ENCODE measurements around the gene SMYD1.
"Not testable (repeated sequence)": the region's sequence is repeated elsewhere in the genome, so short reads cannot be mapped to it uniquely, and the experiment has no call there.

Gene SMYD1

GRCh38 chr2:88067598-88067997 is at the start of gene SMYD1:
Gene SMYD1, plus strand, starts transcription at chr2:88067825. Its CDS starts 40 bp downstream, at chr2:88067865.
- no peak for DNase-seq

- not testable (repeated sequence) for DNase-seq
Measured at GRCh38 chr2:88018077-88018805, 49.4 kb upstream of the SMYD1 start.

GRCh38 chr2:88018909-88019308 is 48.7 kb upstream of the SMYD1 start:
- DNase-seq = no peak

DNA sequence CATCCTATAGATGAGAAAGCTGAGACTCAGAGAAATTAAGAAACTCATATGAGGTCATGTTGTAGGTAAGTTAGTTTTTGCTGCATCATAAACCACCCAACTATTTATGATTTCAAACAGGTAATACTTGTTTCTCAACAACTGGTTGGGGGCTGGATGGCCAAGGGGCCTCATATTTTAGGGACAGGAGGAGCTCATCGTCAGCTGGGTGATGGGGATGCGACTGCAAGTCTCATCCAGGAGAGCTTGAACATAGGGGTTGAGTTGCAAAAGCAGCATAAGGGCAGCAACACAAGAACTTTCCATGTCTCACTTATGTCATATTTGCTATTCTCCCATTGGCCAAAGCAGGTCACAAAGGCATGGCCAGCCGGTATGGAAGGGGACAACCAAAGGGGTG is 47.6 kb upstream of the SMYD1 start:
- DNase-seq = no peak

GRCh38 chr2:88022669-88022921 is 45.0 kb upstream of the SMYD1 start:
- no peak for DNase-seq

DNA sequence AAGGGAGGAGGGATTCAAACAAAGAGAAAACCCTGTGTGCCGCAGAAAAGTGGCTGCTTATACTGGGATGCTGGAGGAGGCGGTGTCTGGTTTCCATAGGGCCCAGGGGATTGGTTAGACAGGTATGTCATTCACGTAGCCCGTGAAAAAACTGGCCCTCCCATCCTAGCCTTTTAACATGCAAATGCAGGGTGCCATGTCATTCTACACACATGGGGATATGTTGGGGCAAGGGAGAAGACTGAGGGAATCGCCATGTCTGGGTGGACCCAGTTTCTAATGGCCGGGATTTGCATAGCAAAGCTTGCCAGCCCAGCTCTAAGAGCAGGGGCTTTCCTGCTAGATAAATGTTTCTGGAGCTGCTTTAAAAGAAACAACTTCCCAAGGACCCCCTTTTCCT is 43.1 kb upstream of the SMYD1 start:
- no peak for DNase-seq

GRCh38 chr2:88027697-88028389 is 39.8 kb upstream of the SMYD1 start:
- no peak for DNase-seq

GRCh38 chr2:88028931-88029330 is 38.7 kb upstream of the SMYD1 start:
- no peak for DNase-seq

DNA sequence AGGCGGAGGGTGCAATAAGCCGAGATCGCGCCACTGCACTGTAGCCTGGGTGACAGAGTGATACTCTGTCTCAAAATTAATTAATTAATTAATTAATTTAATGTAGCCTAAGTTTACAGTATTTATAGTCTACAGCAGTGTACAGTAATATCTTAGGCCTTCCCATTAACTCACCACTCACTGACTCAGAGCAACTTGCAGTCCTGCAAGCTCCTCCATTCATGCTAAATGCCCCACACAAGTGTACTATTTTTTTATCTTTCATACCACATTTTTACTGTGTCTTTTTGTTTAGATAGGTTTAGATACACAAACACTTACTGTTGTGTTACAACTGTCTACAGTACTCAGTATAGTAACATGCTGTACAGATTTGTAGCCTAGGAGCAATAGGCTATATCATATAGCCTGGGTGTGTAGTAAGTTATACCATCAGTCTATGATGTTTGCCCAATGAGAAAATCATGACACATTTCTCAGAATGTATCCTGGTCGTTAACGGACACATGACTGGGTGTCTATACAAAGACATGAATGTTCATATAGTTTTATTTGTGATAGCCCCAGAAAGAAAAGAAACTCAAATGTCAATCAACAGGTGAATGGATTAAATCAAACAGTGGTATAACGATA is 35.4 kb upstream of the SMYD1 start:
- DNase-seq = no peak

GRCh38 chr2:88036182-88036581 is 31.4 kb upstream of the SMYD1 start:
- DNase-seq = no peak

- no peak for DNase-seq
Measured at GRCh38 chr2:88036606-88037005, 31.0 kb upstream of the SMYD1 start.

GRCh38 chr2:88038263-88039105 is 29.1 kb upstream of the SMYD1 start:
- DNase-seq = no peak

GRCh38 chr2:88042476-88042875 is 25.1 kb upstream of the SMYD1 start:
- DNase-seq = no peak

DNA sequence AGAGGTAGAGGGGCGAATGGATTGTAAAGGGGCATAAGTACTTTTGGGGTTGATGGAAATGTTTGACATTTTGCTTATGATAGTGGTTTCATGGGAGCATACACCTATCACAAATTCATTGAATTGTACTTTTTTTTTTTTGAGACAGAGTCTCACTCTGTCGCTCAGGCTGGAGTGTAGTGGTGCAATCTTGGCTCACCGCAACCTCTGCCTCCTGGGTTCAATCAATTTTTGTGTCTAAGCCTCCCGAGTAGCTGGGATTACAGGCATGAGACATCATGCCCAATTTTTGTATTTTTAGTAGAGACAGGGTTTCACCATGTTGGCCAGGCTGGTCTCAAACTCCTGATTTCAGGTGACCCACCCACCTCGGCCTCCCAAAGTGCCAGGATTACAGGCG is 22.1 kb upstream of the SMYD1 start:
- not testable (repeated sequence) for DNase-seq

GRCh38 chr2:88048541-88048940 is 19.1 kb upstream of the SMYD1 start:
- no peak for DNase-seq

DNA sequence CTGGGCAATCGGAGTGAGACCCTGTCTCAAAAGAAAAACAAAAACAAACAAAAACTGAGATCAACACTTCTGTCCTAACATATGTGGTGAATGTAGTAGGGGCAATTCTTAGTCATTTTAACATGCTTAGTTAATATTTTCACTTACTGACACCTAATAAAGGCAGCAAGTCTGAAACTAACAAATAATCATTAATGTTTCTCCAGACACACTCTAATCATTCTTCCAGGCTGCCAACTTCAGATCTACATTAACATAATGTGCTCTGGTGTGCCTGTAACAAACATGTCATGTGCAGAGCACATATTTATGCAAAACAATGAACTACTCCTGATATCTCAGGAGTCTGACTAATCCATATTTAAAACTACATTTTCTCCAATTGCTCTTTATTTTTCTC is 18.0 kb upstream of the SMYD1 start:
- DNase-seq = no peak

- DNase-seq = no peak
Measured at GRCh38 chr2:88051792-88052191, 15.8 kb upstream of the SMYD1 start.

DNA sequence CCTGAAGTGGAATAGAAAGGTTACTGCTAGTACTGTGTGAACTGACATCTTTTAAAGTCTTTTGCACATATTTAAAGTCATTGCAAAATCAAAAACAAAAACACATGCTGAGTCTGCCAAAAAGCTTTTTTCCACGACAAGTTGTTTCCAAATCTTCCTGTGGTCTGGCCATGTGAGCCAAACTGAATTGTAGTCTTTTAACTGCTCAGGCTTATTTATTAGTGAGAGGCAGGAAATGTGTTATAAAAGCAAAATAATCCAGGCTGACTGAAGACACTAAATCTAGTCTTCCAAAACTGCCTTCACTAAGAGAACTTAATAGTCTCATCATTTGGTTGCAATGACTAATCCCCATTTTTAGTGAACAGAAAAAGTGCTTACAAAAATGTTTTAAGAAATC is 14.3 kb upstream of the SMYD1 start:
- no peak for DNase-seq

GRCh38 chr2:88053934-88054781 is 13.5 kb upstream of the SMYD1 start:
- DNase-seq = no peak

DNA sequence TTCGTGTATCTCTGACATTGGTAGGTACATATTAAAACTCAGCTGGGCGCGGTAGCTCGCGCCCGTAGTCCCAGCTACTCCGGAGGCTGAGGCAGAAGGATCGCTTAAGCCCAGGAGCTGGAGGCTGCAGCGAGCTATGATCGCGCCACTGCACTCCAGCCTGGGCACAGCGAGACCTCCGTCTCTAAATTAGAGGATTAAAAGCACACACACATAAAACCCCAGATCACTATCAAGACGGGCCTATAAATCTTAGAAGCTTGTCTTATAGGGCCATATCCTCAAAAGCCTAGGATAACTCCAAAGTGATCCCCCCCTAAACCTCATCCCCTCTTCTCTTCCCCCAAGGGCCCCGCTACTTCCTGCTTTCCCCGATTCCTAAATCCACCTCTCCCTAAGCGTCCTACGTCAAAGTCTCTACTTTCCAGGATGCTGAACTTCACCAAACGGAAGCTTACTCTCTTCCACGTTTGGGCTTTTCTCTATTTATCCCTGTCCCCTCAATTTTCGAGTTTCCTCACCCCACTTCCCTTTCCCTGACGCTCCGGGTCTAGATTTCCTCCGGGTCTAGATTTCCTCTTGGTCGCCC is 12.7 kb upstream of the SMYD1 start:
- no peak for DNase-seq

- peak; percentile 80 for DNase-seq
Measured at GRCh38 chr2:88055371-88056128, 12.1 kb upstream of the SMYD1 start, which contains the start of gene KRCC1. Gene KRCC1, minus strand, starts transcription at chr2:88055783. Its CDS starts 27,220 bp downstream, at chr2:88028563.
